ENCODE data around the gene KIRREL3.

KIRREL3 gene

GRCh38 chr11:126408496-126408895, 592.1 kb downstream of the KIRREL3 start:
- no peaks in the 10 kb centered on the region for H3F3A ChIP-seq (ENCODE audit: insufficient read depth)
- no peak overlapping the region for H3K4me2 ChIP-seq (ENCODE audit: low read depth, low read length, poor library complexity, severe bottlenecking)
- no peaks in the 10 kb centered on the region for H4K20me1 ChIP-seq (ENCODE audit: low read depth, low read length)
- H3K9me3 ChIP-seq (ENCODE audit: insufficient read depth, low read length): no peaks in the 10 kb centered on the region
- H3K4me3 ChIP-seq (ENCODE audit: insufficient read depth, low read length, poor library complexity, severe bottlenecking): no peak overlapping the region
- H3K79me2 ChIP-seq (ENCODE audit: insufficient read depth, low read length): no peaks in the 10 kb centered on the region
- H3K27ac ChIP-seq (ENCODE audit: low read depth, low read length): no peak overlapping the region
- H3K27me3 ChIP-seq (ENCODE audit: low read length): no peaks in the 10 kb centered on the region
- no peaks in the 10 kb centered on the region for H3K36me3 ChIP-seq (ENCODE audit: low read length)
- no peaks in the 10 kb centered on the region for H3K9me2 ChIP-seq (replicated peaks; ENCODE audit: insufficient read depth, low read length)
- H3K9ac ChIP-seq (ENCODE audit: low read length): no peak overlapping the region
- TF ChIP-seq CTCF (IDR thresholded peaks at IDR 0.05; ENCODE audit: insufficient read depth, low read length, poor library complexity, severe bottlenecking) (no peak), EZH2phosphoT487 (conservative IDR thresholded peaks at IDR 0.05; ENCODE audit: low read length) (no peak)
- H2AFZ ChIP-seq (ENCODE audit: low read depth, low read length, severe bottlenecking): no peak overlapping the region

- Histone ChIP-seq H2AFZ (ENCODE audit: low read depth, low read length, severe bottlenecking) (no peak overlapping the region), H3K79me2 (ENCODE audit: insufficient read depth, low read length) (no peaks in the 10 kb centered on the region)
These were observed 592.8 kb downstream of the KIRREL3 start for GRCh38 chr11:126407682-126408288.

GRCh38 chr11:126407101-126407521, 593.5 kb downstream of the KIRREL3 start:
- no peaks in the 10 kb centered on the region for H4K20me1 ChIP-seq (ENCODE audit: low read depth, low read length)
- no peaks in the 10 kb centered on the region for H3K79me2 ChIP-seq (ENCODE audit: insufficient read depth, low read length)
- no peak for TF ChIP-seq EZH2phosphoT487 (conservative IDR thresholded peaks at IDR 0.05; ENCODE audit: low read length)
- TF ChIP-seq CTCF (IDR thresholded peaks at IDR 0.05; ENCODE audit: insufficient read depth, low read length, poor library complexity, severe bottlenecking): no peak
- H3K27ac ChIP-seq (ENCODE audit: low read depth, low read length): no peak overlapping the region
- H3K27me3 ChIP-seq (ENCODE audit: low read length): no peaks in the 10 kb centered on the region
- H2AFZ ChIP-seq (ENCODE audit: low read depth, low read length, severe bottlenecking): no peak overlapping the region
- H3K9ac ChIP-seq (ENCODE audit: low read length): no peak overlapping the region
- no peak overlapping the region for H3K4me3 ChIP-seq (ENCODE audit: insufficient read depth, low read length, poor library complexity, severe bottlenecking)
- no peaks in the 10 kb centered on the region for H3K9me3 ChIP-seq (ENCODE audit: insufficient read depth, low read length)
- H3F3A ChIP-seq (ENCODE audit: insufficient read depth): no peaks in the 10 kb centered on the region
- H3K36me3 ChIP-seq (ENCODE audit: low read length): no peaks in the 10 kb centered on the region
- H3K4me2 ChIP-seq (ENCODE audit: low read depth, low read length, poor library complexity, severe bottlenecking): no peak overlapping the region
- no peaks in the 10 kb centered on the region for H3K9me2 ChIP-seq (replicated peaks; ENCODE audit: insufficient read depth, low read length)

More at GRCh38 chr11:126407682-126408288, 592.8 kb downstream of the KIRREL3 start:
- no peaks in the 10 kb centered on the region for H4K20me1 ChIP-seq (ENCODE audit: low read depth, low read length)
- H3F3A ChIP-seq (ENCODE audit: insufficient read depth): no peaks in the 10 kb centered on the region
- no peak overlapping the region for H3K9ac ChIP-seq (ENCODE audit: low read length)
- no peak overlapping the region for H3K27ac ChIP-seq (ENCODE audit: low read depth, low read length)
- TF ChIP-seq CTCF (IDR thresholded peaks at IDR 0.05; ENCODE audit: insufficient read depth, low read length, poor library complexity, severe bottlenecking) (no peak), EZH2phosphoT487 (conservative IDR thresholded peaks at IDR 0.05; ENCODE audit: low read length) (no peak)
- H3K27me3 ChIP-seq (ENCODE audit: low read length): no peaks in the 10 kb centered on the region
- H3K36me3 ChIP-seq (ENCODE audit: low read length): no peaks in the 10 kb centered on the region
- H3K9me2 ChIP-seq (replicated peaks; ENCODE audit: insufficient read depth, low read length): no peaks in the 10 kb centered on the region
- H3K9me3 ChIP-seq (ENCODE audit: insufficient read depth, low read length): no peaks in the 10 kb centered on the region
- no peak overlapping the region for H3K4me3 ChIP-seq (ENCODE audit: insufficient read depth, low read length, poor library complexity, severe bottlenecking)
- H3K4me2 ChIP-seq (ENCODE audit: low read depth, low read length, poor library complexity, severe bottlenecking): no peak overlapping the region

Measured in SU-DHL-6 (cell line).